IPS-18c (cell line): ENCODE results near the gene CACNA2D1.

Source experiments
- H3K4me3 ChIP-seq: 2 replicates; pipeline ENCODE4 v1.7.0; 2013; ENCODE audit warnings: low read depth, mild to moderate bottlenecking, low read length, moderate library complexity; ENCODE audit not compliant: insufficient read depth
- H3K9me3 ChIP-seq: one replicate; pipeline ENCODE4 v1.6.1; 2013; ENCODE audit warnings: mild to moderate bottlenecking, low read length, moderate library complexity; ENCODE audit not compliant: control insufficient read depth, insufficient read depth

The CACNA2D1 gene

GRCh38 chr7:82188636-82189035 lies 254.9 kb downstream of the CACNA2D1 start:
- no peaks in the 10 kb centered on the region for H3K9me3 ChIP-seq
- no peak overlapping the region for H3K4me3 ChIP-seq

GRCh38 chr7:82185443-82185842 lies 258.1 kb downstream of the CACNA2D1 start:
- Histone ChIP-seq H3K9me3 (no peaks in the 10 kb centered on the region), H3K4me3 (no peak overlapping the region)

- H3K9me3 ChIP-seq, result no peaks in the 10 kb centered on the region
- H3K4me3 ChIP-seq, result no peak overlapping the region
These were observed 259.9 kb downstream of the CACNA2D1 start for GRCh38 chr7:82183634-82184033.

- Histone ChIP-seq H3K9me3 (no peaks in the 10 kb centered on the region), H3K4me3 (no peak overlapping the region)
These were observed 264.3 kb downstream of the CACNA2D1 start for GRCh38 chr7:82179311-82179710.

DNA sequence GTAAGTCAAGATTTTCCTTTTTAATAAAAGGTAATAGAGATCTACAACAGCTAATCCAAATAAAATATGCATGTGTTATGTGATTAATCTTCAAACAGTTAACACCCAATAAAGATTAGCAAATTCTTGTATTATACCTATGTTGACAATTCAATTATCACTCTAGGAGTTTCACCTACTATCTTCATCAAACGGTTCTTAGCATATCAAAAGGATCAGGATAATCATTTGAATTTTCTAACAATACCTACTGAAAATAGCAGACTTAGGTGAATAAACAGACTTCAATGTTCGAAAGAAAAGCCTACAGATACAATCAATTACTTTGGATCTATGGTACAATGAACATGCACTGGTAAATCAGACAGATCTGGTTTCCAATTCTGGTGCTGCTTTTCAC lies 268.3 kb downstream of the CACNA2D1 start:
- Histone ChIP-seq H3K4me3 (no peak overlapping the region), H3K9me3 (no peaks in the 10 kb centered on the region)

DNA sequence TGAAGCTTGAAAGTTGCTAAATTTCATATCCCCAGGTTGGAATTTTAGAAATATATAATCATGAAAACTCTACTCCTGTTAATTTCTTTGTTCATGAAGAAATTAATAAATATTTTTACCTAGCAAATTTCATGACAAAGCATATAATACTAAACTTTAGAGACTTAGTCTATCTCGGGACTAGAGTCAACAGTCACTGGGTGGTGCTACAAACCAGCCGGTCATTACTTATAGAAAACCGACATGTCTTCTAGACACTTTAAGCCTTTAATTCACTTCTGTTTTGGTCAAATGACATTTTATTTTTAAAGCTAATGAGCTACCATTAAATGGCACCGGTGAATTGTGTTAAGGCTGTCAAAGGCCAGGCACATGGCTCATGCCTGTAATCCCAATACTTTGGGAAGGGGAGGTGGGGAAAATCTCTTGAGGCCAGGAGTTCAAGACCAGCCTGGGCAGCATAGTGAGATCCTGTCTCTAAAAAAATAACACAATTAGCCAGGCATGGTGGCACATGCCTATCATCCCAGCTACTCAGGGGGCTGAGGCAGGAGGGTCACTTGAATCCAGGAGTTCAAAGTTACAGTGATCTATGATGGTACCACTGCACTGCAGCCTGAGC lies 270.1 kb downstream of the CACNA2D1 start:
- Histone ChIP-seq H3K9me3 (no peaks in the 10 kb centered on the region), H3K4me3 (no peak overlapping the region)

- no peaks in the 10 kb centered on the region for H3K9me3 ChIP-seq
- no peak overlapping the region for H3K4me3 ChIP-seq
These were observed 270.7 kb downstream of the CACNA2D1 start for GRCh38 chr7:82172881-82173280.

DNA sequence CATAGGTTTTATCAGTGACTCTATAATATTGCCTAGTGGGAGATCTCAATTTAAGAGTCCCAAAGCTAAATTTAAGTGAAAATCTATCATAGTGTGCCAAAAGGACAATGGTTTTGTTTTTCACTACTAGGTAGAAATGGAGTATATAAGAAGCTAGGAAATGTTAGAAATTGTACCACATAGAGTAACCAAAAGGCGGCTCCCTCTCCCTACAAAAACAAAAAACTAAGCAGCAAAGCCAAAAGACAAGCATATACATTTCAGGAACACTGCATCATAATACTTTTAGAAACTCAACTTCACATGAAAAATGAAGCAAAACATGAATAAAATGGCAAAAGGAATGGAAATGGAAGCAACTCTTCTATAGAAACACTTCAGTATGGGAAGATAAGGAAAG lies 271.6 kb downstream of the CACNA2D1 start:
- no peaks in the 10 kb centered on the region for H3K9me3 ChIP-seq
- no peak overlapping the region for H3K4me3 ChIP-seq

- no peak overlapping the region for H3K4me3 ChIP-seq
These were observed 275.8 kb downstream of the CACNA2D1 start for GRCh38 chr7:82167558-82168314.

DNA sequence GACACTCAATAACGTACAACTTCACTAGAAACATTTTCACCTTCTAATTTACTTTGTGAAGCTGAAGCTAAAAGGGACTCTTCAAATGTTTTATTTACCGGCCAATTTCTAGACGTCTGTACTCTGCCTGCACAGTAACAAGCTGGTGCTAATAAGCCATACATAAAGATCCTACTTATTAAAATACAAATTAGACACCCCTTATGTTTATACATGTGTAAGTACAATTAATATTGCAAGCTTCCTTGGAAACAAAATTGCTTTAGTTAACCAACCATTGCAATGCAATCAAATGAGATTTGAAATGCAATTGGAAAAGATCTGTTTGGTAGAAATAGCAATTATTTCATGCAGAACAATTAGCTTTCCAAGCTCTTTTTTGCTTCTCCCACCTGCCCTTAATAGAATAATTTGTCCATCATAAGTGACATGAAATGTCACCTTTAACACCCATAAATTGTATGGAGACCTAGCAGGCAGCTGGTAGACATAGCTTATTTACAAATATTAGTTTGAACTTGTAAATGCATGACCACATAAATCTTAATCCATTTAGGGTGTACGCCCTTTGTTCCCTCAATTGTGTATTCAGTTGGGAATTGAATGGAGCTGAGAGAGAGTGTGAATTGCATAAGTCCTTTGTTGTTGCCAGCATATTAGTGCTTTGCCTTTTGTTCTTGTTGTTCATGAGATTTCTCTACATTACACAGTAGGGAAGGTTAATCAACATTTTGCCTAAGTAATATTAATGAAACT lies 277.1 kb downstream of the CACNA2D1 start:
- Histone ChIP-seq H3K4me3 (no peak overlapping the region), H3K9me3 (no peaks in the 10 kb centered on the region)

More at GRCh38 chr7:82167558-82168314, 275.8 kb downstream of the CACNA2D1 start:
- no peaks in the 10 kb centered on the region for H3K9me3 ChIP-seq

DNA sequence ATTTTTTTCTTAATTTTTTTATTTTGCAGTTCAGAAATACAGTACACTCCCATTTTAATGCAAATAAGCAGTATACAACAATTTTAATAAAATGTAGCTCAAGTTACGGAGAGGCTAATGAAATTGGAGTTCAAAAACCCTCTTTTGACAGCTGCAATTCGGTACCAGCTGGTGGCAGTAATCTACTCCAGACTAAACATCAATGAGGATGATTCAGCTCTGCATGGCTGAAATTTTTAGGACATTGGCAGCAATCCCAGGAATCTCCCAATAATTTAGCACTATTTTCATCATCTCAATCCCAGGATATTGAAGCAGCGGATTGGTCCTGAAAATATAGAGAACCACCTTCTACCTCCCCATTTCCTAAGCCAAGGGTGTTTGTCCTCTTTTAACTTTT lies 278.8 kb downstream of the CACNA2D1 start:
- H3K9me3 ChIP-seq, result no peaks in the 10 kb centered on the region
- H3K4me3 ChIP-seq, result no peak overlapping the region

- no peaks in the 10 kb centered on the region for H3K9me3 ChIP-seq
These were observed 279.2 kb downstream of the CACNA2D1 start for GRCh38 chr7:82164410-82164809.

DNA sequence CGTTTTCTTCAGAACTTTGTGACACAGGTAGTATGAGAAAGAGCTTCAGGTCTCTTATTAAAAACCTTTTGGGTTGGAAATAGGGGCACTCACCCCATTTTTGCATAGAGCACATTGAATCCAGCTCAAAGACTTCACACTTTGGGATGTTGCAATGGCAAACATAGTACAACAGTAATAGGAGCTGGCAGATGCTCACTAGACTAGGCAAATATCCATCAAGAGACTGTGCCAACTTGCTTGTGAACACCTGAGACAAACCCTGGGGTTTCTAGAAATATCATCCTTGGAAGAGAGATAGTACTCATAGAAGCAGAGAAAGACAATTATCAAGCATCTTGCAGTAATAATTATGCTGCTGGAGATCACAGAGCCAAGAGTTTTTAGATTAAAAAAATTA lies 280.0 kb downstream of the CACNA2D1 start:
- H3K9me3 ChIP-seq, result no peaks in the 10 kb centered on the region
- no peak overlapping the region for H3K4me3 ChIP-seq

More at GRCh38 chr7:82164410-82164809, 279.2 kb downstream of the CACNA2D1 start:
- H3K4me3 ChIP-seq, result no peak overlapping the region

DNA sequence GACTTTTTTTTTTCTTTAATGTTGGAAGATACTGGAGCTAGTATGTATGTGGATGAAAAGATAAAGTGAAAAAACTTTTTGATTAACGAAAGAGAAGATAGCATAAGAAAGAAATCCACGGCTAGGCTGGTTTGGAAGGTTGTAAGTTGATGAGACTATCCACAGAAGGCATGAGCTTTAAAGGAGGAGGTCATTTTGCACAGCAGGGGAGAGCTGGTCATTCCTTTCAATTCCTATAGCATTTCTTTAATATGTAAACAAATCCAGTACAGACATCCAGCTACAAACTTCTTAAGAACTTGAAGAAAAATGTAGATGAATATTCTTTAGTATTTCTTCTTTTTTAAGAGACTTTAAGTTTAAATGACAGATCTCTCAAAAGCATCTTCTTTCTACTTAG lies 281.3 kb downstream of the CACNA2D1 start:
- no peak overlapping the region for H3K4me3 ChIP-seq
- H3K9me3 ChIP-seq, result no peaks in the 10 kb centered on the region

DNA sequence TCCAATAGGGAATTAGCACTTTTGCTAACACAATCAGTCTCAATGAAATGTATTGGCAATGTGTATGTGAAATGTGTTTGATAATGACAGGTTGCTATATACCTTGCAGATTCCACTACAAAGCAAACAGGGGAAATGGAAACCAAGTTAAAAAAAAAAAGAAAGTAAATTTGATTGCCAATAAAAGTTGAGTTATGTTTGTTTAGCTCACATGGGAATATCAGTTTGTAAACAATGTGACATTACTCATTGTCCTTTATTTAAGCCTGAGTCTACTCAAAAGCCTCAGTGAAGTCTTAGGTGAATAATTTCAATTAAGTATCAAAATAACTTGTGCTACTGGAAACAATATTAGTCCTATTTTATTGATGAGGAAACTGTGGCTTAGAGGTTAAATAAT lies 285.2 kb downstream of the CACNA2D1 start:
- Histone ChIP-seq H3K4me3 (no peak overlapping the region), H3K9me3 (no peaks in the 10 kb centered on the region)

GRCh38 chr7:82156893-82157292 lies 286.7 kb downstream of the CACNA2D1 start:
- H3K4me3 ChIP-seq, result no peak overlapping the region
- no peaks in the 10 kb centered on the region for H3K9me3 ChIP-seq

- H3K4me3 ChIP-seq, result no peak overlapping the region
- H3K9me3 ChIP-seq, result no peaks in the 10 kb centered on the region
These were observed 287.4 kb downstream of the CACNA2D1 start for GRCh38 chr7:82156168-82156567.

DNA sequence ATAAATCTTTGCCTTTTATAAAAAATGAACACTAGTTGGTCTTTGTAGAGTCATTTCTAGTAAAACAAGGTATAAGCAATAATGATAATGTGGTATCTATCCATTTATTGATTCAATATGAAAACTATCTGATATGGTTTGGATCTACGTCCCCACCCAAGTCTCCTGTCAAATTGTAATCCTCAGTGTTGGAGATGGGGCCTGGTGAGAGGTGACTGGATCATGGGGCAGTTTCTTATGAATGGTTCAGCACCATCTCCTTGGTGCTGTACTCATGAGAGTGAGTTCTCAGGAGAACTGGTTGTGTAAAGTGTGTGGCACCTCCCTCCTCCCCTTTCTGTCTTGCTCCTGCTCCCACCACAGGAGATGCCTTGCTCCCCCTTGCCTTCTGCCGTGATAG lies 288.8 kb downstream of the CACNA2D1 start:
- H3K9me3 ChIP-seq, result no peaks in the 10 kb centered on the region
- no peak overlapping the region for H3K4me3 ChIP-seq
